Calu3 (cell line): ENCODE results near the gene LRMDA. TPM values are rescaled to one million over a fixed set of nuclear protein-coding genes. Genes with fewer than 3 reads are reported as not detected.
"Not testable (repeated sequence)": the region's sequence is repeated elsewhere in the genome, so short reads cannot be mapped to it uniquely, and the experiment has no call there.

Source experiments
- BruUV-seq: library from RNA; stranded (reverse); fragments of 400-500 nt; replicated peaks from 2 replicates; lab custom pipeline; 2021; lab: Mats Ljungman, UMichigan
- CTCF ChIA-PET: fragments of 300-600 bp; sonication (Branson Sonifier 250); formaldehyde crosslinking; loops from one replicate; lab custom pipeline; 2022; ENCODE audit warnings: antibody characterized with exemption; lab: Charles Lee
- DNase-seq: peaks from one replicate; pipeline ENCODE4 v3.0.0; 2022
- H3K27ac Mint-ChIP-seq: one replicate; pipeline ENCODE4 v1.8.0; 2022; ENCODE audit warnings: mixed read lengths; ENCODE audit not compliant: unreplicated experiment
- H3K27me3 Mint-ChIP-seq: one replicate; pipeline ENCODE4 v1.8.0; 2022; ENCODE audit warnings: mixed read lengths; ENCODE audit not compliant: unreplicated experiment
- H3K36me3 Mint-ChIP-seq: one replicate; pipeline ENCODE4 v1.8.0; 2022; ENCODE audit warnings: mild to moderate bottlenecking, moderate library complexity, mixed read lengths; ENCODE audit not compliant: insufficient read depth, unreplicated experiment
- H3K4me1 Mint-ChIP-seq: one replicate; pipeline ENCODE4 v1.8.0; 2022; ENCODE audit warnings: mild to moderate bottlenecking, low read depth, mixed read lengths; ENCODE audit not compliant: unreplicated experiment
- H3K4me3 Mint-ChIP-seq: one replicate; pipeline ENCODE4 v1.8.0; 2022; ENCODE audit warnings: mild to moderate bottlenecking, low read depth, moderate library complexity, mixed read lengths; ENCODE audit not compliant: unreplicated experiment
- H3K9me3 Mint-ChIP-seq: one replicate; pipeline ENCODE4 v1.8.0; 2022; ENCODE audit warnings: low read depth, mixed read lengths; ENCODE audit not compliant: unreplicated experiment
- CTCF ChIP-seq: fragments of 200-600 bp; IDR thresholded peaks from one replicate; pipeline ENCODE4 v1.8.0; 2022; ENCODE audit warnings: antibody characterized with exemption; ENCODE audit not compliant: unreplicated experiment
- intact Hi-C: fragments of 100-400 bp; cut with micrococcal nuclease; formaldehyde crosslinking; loops from one replicate; pipeline ENCODE4 v1.10.0; 2022; ENCODE audit not compliant: unreplicated experiment
- total RNA-seq: library from RNA; stranded (reverse); gene quantifications from 2 replicates; pipeline ENCODE4 v1.2.3, GENCODE V29; 2022

Gene LRMDA
- total RNA-seq, 1 experiment from 2014 or later, result 7.6 TPM

DNA sequence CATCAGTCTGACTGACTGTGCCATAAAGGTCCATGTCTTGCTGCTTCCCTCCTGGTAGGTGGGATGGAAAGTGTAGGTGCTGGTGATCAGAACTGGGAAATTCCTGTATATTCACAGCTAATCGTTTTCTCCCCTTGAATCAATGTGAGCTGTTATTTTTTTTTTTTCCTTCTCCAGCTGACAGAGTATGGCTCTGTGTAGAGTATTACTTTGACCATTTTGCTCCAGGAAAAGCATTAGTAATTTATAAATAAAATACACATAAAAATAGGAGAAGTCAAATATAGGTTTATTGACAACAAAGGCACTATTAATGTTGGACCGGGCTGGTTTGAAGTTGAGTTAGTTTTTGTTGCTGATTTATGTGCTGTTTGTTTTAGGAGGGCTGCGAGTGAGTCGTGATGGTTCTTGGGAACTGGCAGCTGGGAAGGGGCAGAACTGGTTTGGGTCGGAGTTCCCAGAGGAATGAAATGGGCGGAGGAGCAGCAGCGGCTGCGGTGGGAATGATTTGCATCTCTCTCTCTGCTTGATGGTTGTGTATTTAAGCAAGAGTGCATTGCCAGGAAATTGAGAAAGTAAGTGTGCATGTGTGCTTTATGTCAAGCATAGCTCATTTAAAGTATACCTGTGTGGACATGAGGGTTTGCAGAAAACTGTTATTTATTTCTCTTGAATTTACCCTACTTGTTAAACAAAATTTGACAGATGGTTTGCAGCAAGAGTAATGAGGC lies 80.9 kb downstream of the LRMDA start:
- intact Hi-C loops, result no loop called here
- TF ChIP-seq CTCF, result no peak
- H3K36me3 Mint-ChIP-seq, result no peaks in the 10 kb centered on the region
- peaks cover 45% of the 10 kb centered on the region for H3K27me3 Mint-ChIP-seq
- peaks cover 2% of the 10 kb centered on the region for H3K9me3 Mint-ChIP-seq
- no peak for DNase-seq
- no peak overlapping the region for H3K27ac Mint-ChIP-seq
- no peaks in the 10 kb centered on the region for H3K4me1 Mint-ChIP-seq
- no TSS peak for BruUV-seq
- CTCF ChIA-PET, result no interaction called here
- no peak overlapping the region for H3K4me3 Mint-ChIP-seq

DNA sequence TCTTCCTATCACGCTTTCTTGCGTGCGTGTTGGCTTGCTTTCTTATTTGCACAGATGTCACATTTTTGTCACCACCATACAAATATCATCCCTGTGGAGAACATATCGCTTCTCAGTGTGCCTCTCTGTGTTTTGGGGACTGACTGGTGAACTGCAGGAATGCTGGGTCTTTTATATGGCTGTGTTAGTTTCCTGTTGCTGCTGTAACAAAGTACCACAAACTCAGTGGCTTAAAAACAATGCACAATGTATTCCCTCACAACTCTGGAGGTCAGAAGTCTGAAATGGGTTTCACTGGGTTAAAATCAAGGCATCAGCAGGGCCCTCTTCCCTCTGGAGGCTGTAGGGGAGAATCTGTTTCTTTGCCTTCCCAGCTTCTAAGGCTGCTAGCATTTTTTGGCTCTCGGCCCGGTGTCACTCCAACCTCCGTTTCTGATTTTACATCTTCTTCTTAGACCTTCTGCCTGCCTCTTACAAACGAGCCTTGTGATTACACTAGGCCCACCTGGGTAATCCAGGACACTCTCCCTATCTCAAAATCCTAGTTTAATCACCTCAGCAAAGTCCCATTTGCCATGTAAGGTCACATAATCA lies 82.0 kb downstream of the LRMDA start:
- TF ChIP-seq CTCF, result no peak
- DNase-seq, result no peak
- no peak overlapping the region for H3K27ac Mint-ChIP-seq
- no peaks in the 10 kb centered on the region for H3K4me1 Mint-ChIP-seq
- no peaks in the 10 kb centered on the region for H3K36me3 Mint-ChIP-seq
- H3K27me3 Mint-ChIP-seq, result peaks cover 56% of the 10 kb centered on the region
- BruUV-seq, result no TSS peak
- H3K4me3 Mint-ChIP-seq, result no peak overlapping the region
- peaks cover 2% of the 10 kb centered on the region for H3K9me3 Mint-ChIP-seq
- intact Hi-C loops, result no loop called here
- CTCF ChIA-PET, result no interaction called here

- no TSS peak for BruUV-seq
- intact Hi-C loops, result no loop called here
- no peak overlapping the region for H3K4me3 Mint-ChIP-seq
- H3K27me3 Mint-ChIP-seq, result peaks cover 68% of the 10 kb centered on the region
- H3K27ac Mint-ChIP-seq, result no peak overlapping the region
- no peaks in the 10 kb centered on the region for H3K4me1 Mint-ChIP-seq
- peaks cover 2% of the 10 kb centered on the region for H3K9me3 Mint-ChIP-seq
- no peaks in the 10 kb centered on the region for H3K36me3 Mint-ChIP-seq
- TF ChIP-seq CTCF, result no peak
- DNase-seq, result no peak
- CTCF ChIA-PET, result no interaction called here
Observed at GRCh38 chr10:75514830-75515229, 83.4 kb downstream of the LRMDA start.

DNA sequence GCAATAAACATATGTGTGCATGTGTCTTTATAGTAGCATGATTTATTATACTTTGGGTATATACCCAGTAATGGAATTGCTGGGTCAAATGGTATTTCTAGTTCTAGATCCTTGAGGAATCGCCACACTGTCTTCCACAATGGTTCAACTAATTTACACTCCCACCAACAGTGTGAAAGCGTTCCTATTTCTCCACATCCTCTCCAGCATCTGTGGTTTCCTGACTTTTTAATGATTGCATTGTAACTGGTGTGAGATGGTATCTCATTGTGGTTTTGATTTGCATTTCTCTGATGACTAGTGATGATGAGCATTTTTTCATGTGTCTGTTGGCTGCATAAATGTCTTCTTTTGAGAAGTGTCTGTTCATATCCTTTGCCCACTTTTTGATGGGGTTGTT lies 84.7 kb downstream of the LRMDA start:
- H3K36me3 Mint-ChIP-seq, BruUV-seq, CTCF ChIA-PET, DNase-seq, H3K4me3 Mint-ChIP-seq, H3K9me3 Mint-ChIP-seq, intact Hi-C loops, H3K27ac Mint-ChIP-seq, H3K4me1 Mint-ChIP-seq: not testable (repeated sequence)
- H3K27me3 Mint-ChIP-seq, result peaks cover 68% of the 10 kb centered on the region

- H3K27ac Mint-ChIP-seq, BruUV-seq, H3K4me1 Mint-ChIP-seq, CTCF ChIA-PET, DNase-seq, H3K36me3 Mint-ChIP-seq, H3K9me3 Mint-ChIP-seq, intact Hi-C loops, H3K4me3 Mint-ChIP-seq: not testable (repeated sequence)
- peaks cover 59% of the 10 kb centered on the region for H3K27me3 Mint-ChIP-seq
Observed at GRCh38 chr10:75519213-75519612, 87.8 kb downstream of the LRMDA start.

DNA sequence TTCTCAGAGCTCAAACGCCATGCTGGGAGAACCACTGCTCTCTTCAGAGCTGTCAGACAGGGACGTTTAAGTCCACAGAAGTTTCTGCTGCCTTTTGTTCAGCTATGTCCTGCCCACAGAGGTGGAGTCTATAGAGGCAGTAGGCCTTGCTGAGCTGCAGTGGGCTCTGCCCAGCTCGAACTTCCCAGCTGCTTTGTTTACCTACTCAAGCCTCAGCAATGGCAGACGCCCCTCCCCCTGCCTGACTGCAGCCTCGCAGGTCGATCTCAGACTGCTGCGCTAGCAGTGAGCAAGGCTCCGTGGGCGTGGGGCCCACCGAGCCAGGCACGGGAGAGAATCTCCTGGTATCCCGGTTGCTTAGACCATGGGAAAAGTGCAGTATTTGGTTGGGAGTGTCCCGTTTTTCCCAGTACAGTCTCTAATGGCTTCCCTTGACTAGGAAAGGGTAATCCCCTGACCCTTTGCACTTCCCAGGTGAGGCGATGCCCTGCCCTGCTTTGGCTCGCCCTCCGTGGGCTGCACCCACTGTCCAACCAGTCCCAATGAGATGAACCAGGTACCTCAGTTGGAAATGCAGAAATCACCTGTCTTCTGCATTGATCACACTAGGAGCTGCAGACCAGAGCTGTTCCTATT lies 89.9 kb downstream of the LRMDA start:
- H3K4me1 Mint-ChIP-seq, CTCF ChIA-PET, intact Hi-C loops, H3K27ac Mint-ChIP-seq, H3K36me3 Mint-ChIP-seq, BruUV-seq, H3K4me3 Mint-ChIP-seq, DNase-seq, H3K9me3 Mint-ChIP-seq: not testable (repeated sequence)
- H3K27me3 Mint-ChIP-seq, result peaks cover 59% of the 10 kb centered on the region
